ENCODE results near the gene RUNX2.

The RUNX2 gene

GRCh38 chr6:45411959-45412358 is 83.8 kb downstream of the RUNX2 start:
- no peak for DNase-seq (ENCODE audit: low read depth in 2 of 2)

DNA sequence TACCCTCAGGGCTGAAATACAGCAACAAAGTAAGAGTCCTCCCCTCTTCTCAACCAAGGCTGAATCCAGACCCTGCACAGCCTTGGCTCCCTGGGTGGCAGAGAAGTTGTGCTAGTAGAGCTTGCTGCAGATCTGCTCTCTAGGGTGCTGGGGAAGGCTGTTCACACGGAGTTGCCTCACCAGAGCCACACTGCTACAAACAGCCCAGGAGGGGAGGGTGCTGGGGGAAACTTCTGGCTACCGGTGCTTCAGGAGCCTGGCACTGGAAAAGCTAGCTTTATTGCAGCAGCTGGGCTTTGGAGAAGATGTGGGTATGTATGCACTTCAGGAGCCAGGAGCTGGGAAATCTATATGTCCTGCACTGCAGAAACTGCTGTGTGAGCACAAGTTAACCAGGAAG is 87.2 kb downstream of the RUNX2 start:
- DNase-seq (ENCODE audit: low read depth in 2 of 2), result no peak

GRCh38 chr6:45415788-45416518 is 87.8 kb downstream of the RUNX2 start:
- no peak for DNase-seq (ENCODE audit: low read depth in 2 of 2)

- no peak for DNase-seq (ENCODE audit: low read depth in 2 of 2)
Observed at GRCh38 chr6:45416700-45417099, 88.6 kb downstream of the RUNX2 start.

- DNase-seq (ENCODE audit: low read depth in 2 of 2), result no peak
Observed at GRCh38 chr6:45417436-45417835, 89.3 kb downstream of the RUNX2 start.

GRCh38 chr6:45419571-45420082 is 91.5 kb downstream of the RUNX2 start:
- DNase-seq (ENCODE audit: low read depth in 2 of 2), result peak in 1 of 2 donors; percentile 53

DNA sequence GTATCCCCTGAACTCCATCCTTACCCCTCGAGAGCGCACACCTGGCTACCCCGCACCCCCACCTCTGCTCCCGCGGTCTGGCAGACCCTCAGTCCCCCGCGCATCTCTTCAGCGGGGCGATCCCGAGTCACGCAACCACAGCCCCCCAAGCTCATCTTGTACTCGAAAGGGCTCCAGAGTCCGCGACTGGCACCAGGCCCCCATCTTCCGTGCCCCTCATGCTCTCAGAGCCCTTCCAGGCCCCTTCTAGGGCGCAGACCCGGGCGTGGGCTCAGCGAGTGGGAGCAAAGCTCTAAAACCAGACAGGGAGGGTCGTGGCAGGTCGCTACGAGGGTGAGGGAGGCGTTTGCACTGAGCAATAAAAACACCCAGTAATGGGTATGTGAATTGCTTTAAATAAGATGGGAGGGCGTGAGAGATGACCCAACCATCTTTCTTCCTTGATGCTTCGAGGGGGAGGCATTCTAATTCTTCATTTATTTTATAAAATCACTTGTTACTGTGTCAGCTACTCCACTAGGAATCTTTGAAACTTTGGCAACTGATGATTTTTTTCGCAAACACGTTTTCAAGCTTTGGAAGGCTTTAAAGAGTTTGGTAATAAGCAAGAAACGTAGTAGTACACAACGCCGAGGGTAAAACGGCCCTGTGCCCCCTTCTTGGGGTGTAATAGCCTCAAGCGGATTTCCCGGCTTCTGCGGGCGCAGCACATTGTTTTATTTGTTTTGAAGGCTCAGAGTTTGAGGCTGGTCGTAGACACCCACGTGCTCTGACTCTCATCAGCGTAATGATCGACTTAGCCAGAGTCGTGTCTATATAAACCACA is 92.2 kb downstream of the RUNX2 start:
- DNase-seq (ENCODE audit: low read depth in 2 of 2), result peak in 1 of 2 donors; percentile 20

DNA sequence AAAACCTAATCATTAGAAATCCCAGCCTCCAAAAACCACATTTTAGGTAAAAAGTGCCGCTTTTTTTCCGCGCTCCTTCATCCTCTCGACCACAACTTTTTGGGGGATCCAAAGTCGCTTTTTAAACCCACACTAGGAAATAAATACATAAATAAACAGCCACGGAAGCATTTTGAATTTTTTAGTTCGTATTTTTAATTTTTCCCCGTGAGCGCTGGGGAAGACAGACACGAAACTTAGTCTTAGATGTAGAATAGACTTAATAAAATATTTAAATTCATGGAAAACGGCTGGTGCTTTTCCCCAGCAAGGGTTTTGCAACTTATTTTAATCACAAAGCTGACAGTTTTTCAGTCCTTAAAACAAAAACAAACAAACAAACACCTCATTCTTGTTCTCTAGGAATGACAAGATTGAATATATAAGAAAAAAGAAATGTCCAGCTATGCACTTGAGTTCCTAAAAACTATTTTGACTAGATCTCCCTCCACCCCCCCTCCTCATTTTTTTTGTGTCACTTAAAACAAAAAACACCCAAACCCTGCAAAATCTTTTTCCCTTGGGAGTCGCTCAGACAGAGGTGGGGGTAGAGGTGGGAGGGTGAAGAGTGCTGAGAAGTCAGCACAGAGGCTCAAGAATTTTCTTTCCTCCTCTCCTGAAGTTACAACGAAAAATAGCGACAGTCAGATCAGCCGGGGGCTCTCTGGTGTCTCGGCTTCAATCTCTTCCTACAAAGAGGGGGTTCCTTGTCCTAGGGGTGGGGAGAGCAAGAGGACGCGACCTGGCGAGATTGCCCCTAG is 93.0 kb downstream of the RUNX2 start:
- DNase-seq (ENCODE audit: low read depth in 2 of 2), result no peak

- DNase-seq (ENCODE audit: low read depth in 2 of 2), result peak in 1 of 2 donors; percentile 39
Observed at GRCh38 chr6:45421709-45422502, 93.8 kb downstream of the RUNX2 start.

DNA sequence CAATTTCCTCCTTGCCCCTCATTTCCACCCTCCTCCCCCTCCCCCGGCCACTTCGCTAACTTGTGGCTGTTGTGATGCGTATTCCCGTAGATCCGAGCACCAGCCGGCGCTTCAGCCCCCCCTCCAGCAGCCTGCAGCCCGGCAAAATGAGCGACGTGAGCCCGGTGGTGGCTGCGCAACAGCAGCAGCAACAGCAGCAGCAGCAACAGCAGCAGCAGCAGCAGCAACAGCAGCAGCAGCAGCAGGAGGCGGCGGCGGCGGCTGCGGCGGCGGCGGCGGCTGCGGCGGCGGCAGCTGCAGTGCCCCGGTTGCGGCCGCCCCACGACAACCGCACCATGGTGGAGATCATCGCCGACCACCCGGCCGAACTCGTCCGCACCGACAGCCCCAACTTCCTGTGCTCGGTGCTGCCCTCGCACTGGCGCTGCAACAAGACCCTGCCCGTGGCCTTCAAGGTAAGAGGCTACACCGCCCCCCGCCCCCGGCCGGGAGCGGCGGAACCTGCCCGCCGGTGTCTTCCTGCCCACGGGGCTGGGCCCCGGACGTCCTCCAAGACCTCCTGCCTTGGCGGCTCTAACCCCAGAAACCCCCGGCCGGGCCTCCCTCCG is 94.5 kb downstream of the RUNX2 start:
- DNase-seq (ENCODE audit: low read depth in 2 of 2), result peak in 1 of 2 donors; percentile 37

DNA sequence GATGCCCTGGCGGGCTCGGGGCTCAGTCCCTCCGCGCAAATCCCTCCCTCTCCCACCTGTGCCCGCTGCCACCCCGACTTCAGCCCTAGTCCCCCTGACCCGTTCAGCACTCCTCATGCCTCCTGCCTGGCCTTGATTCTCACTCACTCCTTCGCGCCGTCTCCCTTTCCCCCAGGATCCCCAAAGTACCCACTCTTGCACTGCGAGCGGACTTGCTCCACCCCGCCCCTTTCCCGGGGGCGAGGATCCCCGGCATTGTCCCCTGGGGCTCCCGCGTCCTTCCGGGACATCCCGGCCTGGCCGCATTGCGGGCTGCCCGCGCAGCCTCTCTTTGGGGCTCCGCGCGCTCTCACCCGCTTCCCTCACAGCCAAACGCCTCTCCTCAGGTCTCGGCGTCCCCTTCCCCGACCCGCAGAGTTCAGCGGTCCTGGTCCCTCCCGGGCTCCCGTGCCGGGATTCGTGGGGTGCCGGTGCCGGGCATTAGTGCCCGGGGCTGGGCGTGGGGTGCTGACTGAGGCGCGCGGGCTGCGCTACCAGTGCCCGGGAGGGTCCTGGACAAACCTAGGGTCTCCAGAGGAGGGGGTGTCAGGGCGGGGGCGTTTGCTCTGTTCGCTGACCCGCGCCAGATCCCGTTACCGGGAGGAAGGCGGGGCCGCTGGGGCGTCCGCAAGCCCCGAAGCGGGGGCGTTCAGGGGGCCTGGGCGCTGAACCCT is 95.1 kb downstream of the RUNX2 start:
- peak in 1 of 2 donors; percentile 32 for DNase-seq (ENCODE audit: low read depth in 2 of 2)

DNA sequence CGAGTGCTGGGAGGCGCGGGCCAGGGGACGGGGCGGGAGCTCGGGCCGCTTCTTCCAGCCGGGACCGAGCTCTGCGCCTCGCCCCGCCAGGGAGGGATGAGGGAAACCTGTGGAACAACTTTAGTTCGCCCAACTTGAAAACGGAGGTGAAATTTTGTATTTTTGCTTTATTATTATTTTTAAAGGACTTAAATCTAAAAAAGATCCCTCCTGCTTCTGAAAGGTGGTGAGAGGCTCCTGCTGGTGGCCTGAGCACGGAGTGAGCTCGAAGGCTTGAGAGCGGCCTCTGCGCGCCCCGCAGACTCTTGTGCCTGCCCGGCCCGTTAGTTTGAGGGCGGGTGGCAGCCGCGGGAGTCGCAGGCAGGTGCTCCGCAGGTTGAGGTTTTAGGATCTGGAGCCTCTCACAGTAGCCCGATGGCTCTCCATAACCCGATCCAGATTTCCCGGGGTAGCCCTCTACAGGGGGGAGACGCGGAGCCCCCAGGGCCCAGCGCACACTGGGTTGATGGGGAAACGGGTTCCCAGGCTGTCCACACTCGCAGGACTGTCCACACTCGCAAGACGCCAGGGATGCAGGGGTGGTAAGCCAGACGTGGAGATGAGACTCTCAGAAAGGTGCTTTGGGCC is 95.8 kb downstream of the RUNX2 start:
- peak in 1 of 2 donors; percentile 9 for DNase-seq (ENCODE audit: low read depth in 2 of 2)

DNA sequence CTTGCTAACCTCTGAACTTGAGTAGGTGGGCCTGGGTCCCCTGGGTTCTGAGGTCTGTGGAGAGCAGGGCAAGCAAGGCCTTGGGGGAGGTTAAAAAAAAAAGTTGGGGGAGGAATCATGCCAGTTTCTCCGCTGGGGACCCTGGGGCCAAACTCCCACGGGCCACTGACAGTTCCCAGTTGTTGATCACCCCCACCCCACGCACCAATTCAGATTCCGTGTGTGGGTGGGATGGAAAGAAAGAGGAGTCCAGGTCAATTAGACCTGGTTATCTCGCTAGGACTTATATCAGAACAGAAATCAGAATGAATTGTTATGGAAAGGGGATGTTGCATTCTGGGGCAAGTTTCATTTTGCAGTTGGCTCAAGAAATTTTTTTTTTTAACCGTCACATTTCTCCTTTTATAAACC is 96.3 kb downstream of the RUNX2 start:
- DNase-seq (ENCODE audit: low read depth in 2 of 2), result no peak

DNA sequence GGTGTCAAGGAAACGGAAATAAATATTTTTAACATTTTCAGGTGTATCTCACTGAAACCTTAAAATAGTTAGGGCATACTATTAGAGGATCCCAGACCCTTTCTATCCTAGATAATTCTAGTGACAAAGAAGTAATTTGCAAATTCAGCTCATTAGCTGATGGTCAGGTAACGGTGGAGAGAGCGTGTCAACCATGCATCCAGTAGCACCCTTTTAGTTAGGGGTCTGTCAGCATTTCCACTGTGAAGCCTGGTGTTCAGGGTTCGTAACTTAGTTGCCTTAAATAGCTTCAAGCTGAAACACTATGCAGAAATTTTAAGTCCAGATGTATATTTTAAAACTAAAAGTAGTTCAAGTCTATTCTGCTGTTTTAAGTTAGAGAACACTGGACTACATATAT is 98.1 kb downstream of the RUNX2 start:
- no peak for DNase-seq (ENCODE audit: low read depth in 2 of 2)

DNA sequence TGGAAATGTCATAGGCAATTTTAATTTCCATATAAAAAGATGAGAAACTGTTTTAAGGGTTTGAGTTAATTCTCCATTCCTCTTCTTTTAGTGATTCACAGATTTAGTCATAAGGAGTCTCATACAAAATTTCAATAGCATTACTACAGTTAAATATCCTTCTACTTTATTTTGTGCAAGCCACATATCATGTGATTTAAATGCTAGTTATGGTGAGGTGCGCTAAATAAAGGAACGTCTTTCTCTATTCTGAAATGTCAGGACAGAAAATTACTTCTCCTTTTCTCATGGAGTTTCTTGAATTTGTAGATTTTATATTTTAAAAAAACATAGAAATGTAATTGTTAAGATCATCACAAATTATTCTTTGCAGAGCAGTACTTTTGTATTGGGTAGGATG is 99.6 kb downstream of the RUNX2 start:
- DNase-seq (ENCODE audit: low read depth in 2 of 2), result no peak

- DNase-seq (ENCODE audit: low read depth in 2 of 2), result no peak
Observed at GRCh38 chr6:45428727-45429126, 100.6 kb downstream of the RUNX2 start.

DNA sequence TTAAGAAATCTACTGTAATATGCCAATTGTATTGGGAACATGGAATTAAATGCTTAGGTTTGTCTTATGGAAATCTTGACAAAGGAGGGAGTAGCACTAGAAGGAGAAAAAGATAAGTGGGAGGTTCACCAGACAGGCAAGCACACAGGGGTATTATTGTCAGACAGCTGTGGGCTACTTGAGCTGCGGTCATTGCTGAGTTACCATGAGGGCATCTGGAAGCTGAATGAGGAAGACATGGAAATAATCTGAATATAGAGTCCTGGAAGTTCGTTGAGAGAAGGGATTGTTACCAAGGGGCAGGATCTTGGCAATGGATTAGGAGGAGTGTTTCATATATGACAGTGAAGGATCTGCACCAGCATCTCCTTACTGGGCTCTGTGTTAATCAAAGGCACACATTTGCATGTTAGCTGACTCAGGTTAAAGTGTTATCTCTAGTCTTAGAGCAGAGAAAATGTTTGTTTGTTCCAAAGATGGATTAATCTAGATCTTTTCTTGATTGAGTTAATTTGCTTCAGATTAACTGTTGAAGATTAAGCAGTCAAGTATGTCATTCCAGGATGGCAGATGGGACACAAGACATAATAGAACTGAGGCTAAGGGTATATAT is 102.6 kb downstream of the RUNX2 start:
- no peak for DNase-seq (ENCODE audit: low read depth in 2 of 2)

GRCh38 chr6:45431317-45432065 is 103.4 kb downstream of the RUNX2 start:
- DNase-seq (ENCODE audit: low read depth in 2 of 2), result no peak
